HEK293 (cell line): ENCODE data around the gene FBXO42.

Experiments used
- CTCF ChIP-seq: fragments of 450-650 bp; formaldehyde crosslinking; IDR thresholded peaks from 2 replicates; pipeline ENCODE4 v1.5.1; 2016; ENCODE audit warnings: missing biosample characterization, missing genetic modification characterization
- GLI4 ChIP-seq: fragments of 450-650 bp; formaldehyde crosslinking; IDR thresholded peaks from 2 replicates; pipeline ENCODE4 v1.5.1; 2016; ENCODE audit warnings: missing biosample characterization, missing genetic modification characterization
- IKZF3 ChIP-seq: fragments of 450-650 bp; IDR thresholded peaks from 2 replicates; pipeline ENCODE4 v1.5.0; 2018; ENCODE audit warnings: missing biosample characterization, mild to moderate bottlenecking, missing genetic modification characterization, moderate library complexity
- PBX3 ChIP-seq: sonication (generic); formaldehyde crosslinking; IDR thresholded peaks from 2 replicates; pipeline ENCODE4 v1.8.1; 2022; ENCODE audit warnings: mild to moderate bottlenecking, moderate library complexity, missing genetic modification reagents
- REST ChIP-seq: fragments of 450-650 bp; formaldehyde crosslinking; IDR thresholded peaks from 2 replicates; pipeline ENCODE4 v1.5.1; 2016; ENCODE audit warnings: missing biosample characterization, missing genetic modification characterization
- SETDB1 ChIP-seq: IDR thresholded peaks from one replicate; pipeline ENCODE4 v1.6.1; 2017; ENCODE audit warnings: mild to moderate bottlenecking, low read length, moderate library complexity, mixed read lengths; ENCODE audit not compliant: insufficient read length
- YY1 ChIP-seq: fragments of 450-650 bp; formaldehyde crosslinking; IDR thresholded peaks from 2 replicates; pipeline ENCODE4 v1.5.1; 2018; ENCODE audit warnings: missing biosample characterization, missing genetic modification characterization
- ZBTB26 ChIP-seq: fragments of 450-650 bp; formaldehyde crosslinking; optimal IDR thresholded peaks from 2 replicates; pipeline ENCODE3; 2016; ENCODE audit warnings: missing biosample characterization, mild to moderate bottlenecking, missing genetic modification characterization
- ZNF10 ChIP-seq: fragments of 450-650 bp; formaldehyde crosslinking; IDR thresholded peaks from 2 replicates; pipeline ENCODE4 v1.5.1; 2017; ENCODE audit warnings: missing biosample characterization, missing genetic modification characterization
- ZNF184 ChIP-seq: fragments of 450-650 bp; IDR thresholded peaks from 2 replicates; pipeline ENCODE4 v1.5.1; 2018; ENCODE audit warnings: missing biosample characterization, mild to moderate bottlenecking, missing genetic modification characterization
- ZNF24 ChIP-seq: fragments of 450-650 bp; formaldehyde crosslinking; IDR thresholded peaks from 2 replicates; pipeline ENCODE4 v1.5.1; 2016; ENCODE audit warnings: missing biosample characterization, missing genetic modification characterization
- ZNF791 ChIP-seq: fragments of 450-650 bp; formaldehyde crosslinking; IDR thresholded peaks from 2 replicates; pipeline ENCODE4 v1.5.1; 2016; ENCODE audit warnings: missing biosample characterization, missing genetic modification characterization

GRCh38 chr1:16226490-16227179, 125.6 kb downstream of the FBXO42 start:
- TF ChIP-seq CTCF (no peak), REST (tag by site-specific recombination) (no peak), ZNF24 (tag by site-specific recombination) (no peak), ZNF10 (tag by site-specific recombination) (no peak), IKZF3 (tag by site-specific recombination) (no peak), YY1 (tag by site-specific recombination) (no peak), ZNF184 (tag by site-specific recombination) (no peak), ZBTB26 (no peak), GLI4 (tag by site-specific recombination) (no peak), ZNF791 (tag by site-specific recombination) (no peak), SETDB1 (no peak), PBX3 (no peak)
